Erythroblast (primary cell): ENCODE data around the gene LAMA1.

Experiments used
- GATA1 ChIP-seq: IDR thresholded peaks from 2 replicates; pipeline ENCODE4 v1.6.1; 2011; ENCODE audit warnings: low read depth, mild to moderate bottlenecking, control low read depth, low read length, moderate library complexity
- POLR2A ChIP-seq: IDR thresholded peaks from 2 replicates; pipeline ENCODE4 v1.6.1; 2011; ENCODE audit warnings: mild to moderate bottlenecking, low read length

DNA sequence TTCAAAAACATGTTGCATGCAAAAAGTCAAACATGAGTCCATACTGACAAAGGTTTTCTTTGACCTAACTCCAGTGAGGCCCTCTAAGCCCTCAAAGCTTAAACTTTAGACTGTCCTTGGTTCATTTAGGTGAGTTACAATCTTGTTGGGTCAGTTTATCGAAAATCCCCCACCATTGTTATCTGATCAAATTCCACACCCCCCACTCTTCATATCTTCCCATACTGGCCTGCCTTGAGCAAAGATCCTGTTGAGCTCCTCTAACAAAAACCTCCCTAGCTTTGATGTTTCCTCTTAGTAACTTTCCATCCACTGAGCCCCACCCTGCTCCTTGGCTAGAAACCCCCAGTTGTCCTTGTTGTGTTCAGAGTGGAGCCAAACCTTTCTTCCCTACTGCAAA, 194.4 kb downstream of the LAMA1 start:
- TF ChIP-seq POLR2A, result no peak
- no peak for TF ChIP-seq GATA1
